ENCODE measurements around the gene SECISBP2L.

Gene SECISBP2L

DNA sequence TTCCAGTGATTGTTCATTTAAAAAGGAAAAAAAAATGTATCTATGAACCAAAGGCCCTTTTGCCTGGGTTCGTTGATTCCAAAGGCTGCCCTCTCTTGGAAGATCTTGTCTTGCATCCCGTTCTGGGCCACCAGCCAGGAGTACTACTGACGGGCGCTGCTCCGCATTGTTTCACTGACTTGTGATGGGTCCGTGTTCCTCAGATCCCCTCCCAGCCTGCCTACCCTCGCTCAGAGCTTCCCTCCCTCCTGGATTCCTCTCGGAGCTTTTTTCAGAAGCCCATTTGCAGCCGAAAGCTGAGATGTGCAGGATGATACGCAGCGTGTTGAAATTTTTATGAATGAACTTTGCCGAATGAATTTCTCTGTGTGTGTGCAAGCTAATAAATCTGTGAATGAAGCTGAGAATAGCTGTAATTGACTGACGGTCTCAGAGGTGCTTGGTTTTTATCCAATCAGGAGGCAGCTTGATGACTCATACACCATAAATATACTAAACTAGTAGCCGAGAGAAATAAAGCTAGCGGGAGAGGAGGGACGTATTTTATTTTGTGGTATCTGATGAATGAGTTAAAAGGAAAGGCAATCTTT is 82.6 kb downstream of the SECISBP2L start, which contains the start of gene SHC4:
SHC4 (minus strand) TSS at position 396 of the 590 bp plus-strand sequence. CDS start 904 bp downstream, outside the sequence.
- peak; percentile 82 to 83 for DNase-seq (ENCODE audit: low read depth in 2 of 2)

DNA sequence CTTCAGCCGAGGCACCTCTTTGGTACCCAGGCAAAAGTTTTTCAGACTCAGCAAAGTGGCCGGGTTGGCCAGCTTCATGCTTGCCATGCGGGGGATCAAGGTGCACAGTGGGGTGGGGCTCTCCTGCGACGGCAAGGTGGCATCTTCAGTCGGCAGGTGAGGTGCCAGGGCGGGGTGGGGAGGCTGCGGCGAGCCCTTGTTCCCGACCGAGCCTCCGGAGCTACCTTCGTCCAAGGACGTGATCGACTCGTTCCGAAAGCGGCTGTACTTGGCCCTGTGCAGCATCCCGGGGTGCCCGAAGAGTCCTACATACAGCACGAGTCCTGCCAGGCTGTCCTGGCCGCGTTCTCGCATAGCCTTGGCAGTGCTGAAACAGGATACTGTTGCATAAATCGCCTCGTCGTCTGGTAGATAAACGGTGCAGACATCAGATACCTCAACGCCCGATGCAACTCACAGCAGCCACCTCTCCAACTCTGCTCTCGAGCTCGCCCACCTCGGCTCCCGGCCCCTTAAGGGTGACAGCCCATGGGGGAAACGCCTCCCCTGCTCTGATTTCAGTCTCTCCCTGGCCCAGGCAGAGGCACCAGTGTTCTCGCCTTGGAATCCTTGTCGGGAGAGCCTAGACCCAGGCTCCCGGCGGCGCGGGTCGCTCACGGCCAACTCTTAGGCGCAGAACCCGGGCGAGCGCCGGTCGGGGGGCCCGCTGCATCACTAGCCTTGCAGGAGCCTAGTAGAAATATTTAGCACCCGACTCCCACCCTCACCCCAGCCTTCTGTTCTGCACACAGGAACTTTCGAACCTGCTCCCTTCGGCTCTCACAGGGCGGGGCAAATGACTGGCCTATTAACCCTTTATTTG is 83.4 kb downstream of the SECISBP2L start:
- no peak for DNase-seq (ENCODE audit: low read depth in 2 of 2)

DNA sequence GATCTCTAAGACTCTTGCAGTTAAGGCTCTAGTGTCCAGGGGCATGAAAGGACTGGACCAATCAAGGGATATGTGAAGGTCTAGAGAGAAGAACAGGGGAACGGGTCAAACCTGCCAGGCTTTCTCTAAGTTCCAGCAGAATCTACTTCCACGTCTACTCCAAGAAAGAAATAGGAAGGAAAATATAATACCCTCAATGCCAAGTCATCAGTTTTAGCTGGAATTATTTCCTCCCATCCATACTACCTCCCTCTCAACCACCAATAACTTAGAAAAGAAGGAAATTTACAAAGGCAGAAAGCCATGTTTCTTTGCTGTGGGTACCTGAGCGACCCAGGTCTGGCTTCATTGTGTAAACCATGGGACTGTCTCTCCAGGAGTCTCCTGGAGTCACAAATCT is 90.3 kb downstream of the SECISBP2L start:
- no peak for DNase-seq (ENCODE audit: low read depth in 2 of 2)

DNA sequence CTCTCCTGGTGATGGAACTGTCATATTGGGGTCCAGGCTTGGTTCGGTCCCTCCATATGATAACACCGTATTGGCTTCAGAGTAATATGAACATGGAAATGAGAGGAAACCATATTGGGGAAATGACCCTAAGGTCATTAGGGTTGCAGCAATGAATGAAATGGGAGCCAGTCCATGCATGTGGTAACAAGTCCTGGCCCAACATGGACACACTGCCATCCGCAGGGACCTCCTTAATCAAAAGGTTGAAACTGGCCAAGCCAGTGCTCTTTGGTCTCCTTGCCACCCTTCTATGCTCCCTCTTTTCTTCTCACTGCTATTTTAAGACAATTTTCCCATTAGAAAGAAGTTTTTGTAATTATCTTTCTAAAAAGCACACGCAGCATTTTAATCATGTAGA is 90.9 kb downstream of the SECISBP2L start:
- DNase-seq (ENCODE audit: low read depth in 2 of 2), result no peak

DNA sequence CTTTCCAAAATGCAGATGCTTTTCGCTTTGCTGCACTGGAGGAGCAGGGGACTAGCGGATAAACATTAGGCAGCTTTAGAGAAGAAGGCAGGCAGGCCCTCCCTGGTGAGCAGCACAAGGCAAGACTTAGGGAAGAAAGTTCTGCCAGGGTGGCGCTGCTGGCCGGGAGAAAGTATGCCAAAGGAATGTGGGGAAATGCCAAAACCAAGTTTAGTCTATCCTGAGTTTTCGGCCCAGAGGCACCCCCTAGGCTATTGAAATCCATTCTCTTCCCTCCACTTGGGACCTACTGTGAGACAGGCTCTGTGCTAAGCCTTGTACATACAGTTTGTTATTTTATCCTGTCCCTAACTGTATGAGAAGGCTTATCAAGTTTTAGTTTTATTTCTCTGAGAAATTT is 91.7 kb downstream of the SECISBP2L start:
- no peak for DNase-seq (ENCODE audit: low read depth in 2 of 2)

DNA sequence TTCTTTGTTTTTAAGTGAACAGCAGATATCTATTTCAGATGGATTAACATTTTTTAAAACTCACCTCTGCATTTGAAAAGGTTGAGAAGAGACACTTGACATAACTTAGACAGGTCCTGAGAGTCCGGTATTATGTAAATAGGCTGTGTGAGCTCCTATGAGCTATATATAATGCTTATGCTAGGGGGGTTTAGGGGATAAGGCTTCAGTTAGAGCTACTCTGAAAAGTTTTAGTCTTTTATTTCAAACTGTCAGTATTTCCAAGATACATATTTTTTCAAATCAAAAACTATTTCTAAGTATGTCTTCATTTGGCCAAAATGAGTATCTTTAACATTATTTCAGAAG is 99.4 kb downstream of the SECISBP2L start:
- DNase-seq (ENCODE audit: low read depth in 2 of 2), result no peak

DNA sequence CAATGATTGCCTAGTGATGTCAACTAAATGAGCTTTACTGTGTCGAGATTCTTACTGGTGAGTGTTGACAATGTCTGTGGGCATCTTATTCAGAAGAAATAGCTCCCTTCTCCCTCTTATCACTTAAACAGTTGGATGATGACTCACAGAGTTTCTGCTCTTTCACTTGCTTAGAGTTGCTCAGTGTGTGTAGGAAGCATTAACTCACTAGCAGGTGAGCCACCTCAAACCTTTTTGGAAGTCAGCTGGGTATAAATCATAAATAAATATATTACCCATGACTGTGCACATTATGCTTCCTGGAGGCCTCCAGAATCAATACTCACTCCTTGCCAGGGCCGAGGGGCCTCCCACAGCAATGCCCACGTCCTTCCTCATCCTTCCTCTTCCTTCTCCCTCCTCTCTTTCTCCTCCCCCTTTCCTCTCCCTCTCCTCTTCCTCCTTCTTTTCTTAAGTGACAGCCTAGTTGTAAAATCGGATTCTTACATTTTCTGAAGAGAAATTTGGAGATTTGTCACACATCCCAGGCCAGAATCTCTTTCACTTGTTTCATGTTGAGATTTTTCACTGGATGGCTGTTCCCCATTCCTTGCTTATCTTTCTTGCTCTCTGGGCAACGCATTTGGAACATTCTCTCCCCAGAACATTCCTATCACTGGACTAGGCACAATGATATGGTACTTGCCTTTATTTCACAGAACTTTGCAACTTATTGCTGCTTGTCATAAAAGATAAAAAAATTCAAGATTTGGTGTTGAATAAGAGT is 100.0 kb downstream of the SECISBP2L start:
- no peak for DNase-seq (ENCODE audit: low read depth in 2 of 2)

DNA sequence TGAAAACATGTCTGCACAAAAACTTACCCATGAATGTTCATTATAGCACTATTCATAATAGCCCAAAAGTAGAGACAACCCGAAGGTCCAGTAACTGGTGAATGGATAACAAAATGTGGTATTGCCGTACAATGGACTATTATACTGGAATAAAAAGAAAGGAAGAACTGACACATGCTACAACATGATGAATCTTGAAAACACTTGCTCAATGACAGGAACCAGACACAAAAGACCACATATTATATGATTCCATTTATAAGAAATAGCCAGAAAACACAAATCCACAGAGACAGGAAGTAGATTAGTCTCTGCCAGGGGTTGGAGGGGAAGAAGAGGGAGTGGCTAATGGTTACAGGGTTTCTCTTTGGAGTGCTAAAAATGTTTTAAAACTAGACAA is 100.9 kb downstream of the SECISBP2L start:
- no peak for DNase-seq (ENCODE audit: low read depth in 2 of 2)

DNA sequence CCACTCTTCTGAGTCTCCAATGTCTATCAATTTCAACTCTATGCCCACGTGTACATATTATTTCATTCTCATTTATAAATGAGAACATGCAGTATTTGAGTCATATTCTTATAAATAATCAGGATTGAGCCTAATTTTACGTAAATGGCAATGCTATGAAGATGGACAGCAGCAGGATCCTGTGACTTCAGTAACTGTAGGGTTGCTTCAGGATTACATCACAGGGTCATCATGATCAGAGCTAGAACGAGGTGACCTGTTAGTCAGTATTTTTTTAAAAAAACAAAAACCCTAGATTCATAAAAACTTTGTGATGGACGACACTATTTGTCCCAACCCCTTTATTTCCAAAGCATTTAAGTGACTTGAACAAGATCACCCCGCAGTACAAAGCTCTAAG is 104.3 kb downstream of the SECISBP2L start:
- no peak for DNase-seq (ENCODE audit: low read depth in 2 of 2)

DNA sequence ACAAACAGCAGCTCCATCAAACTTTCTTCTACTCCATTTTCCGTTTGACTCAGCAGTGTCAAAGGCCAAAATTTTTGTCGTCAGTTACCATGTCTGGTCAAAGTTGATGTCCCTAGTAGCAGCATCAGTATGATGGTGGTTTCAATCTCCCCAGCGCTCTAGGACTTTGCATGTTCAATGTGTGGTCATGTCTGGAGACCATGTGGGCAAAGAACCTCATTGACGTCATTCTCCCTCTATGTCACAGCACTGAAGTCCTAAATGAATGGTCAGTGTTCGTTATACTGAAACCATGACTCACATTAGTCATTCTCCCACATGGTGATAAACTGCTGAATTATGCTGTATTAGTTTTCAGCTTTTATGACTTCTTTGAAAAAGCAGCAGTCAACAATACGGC is 105.7 kb downstream of the SECISBP2L start:
- DNase-seq (ENCODE audit: low read depth in 2 of 2), result peak; percentile 77 to 83

DNA sequence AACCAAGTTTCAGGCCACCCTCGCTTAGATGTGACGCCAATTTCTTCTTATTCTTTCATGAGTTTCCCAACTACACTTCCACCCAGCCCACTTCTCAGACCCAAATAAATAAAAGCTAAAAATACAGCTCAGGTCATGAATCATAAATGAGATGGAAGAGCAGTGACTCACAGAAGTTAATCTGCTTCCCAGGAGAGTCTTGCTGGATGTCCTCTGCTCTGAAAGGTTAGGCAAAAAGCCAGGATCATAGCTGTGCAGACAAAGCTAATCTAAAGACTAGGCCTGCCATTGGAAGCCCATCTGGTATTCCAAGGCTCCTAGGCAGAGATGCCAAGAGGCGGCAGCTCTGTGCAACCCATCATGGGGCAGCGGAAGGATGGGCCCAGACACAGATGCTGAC is 106.6 kb downstream of the SECISBP2L start:
- DNase-seq (ENCODE audit: low read depth in 2 of 2), result peak; percentile 88 to 89

Data from fibroblast of skin of left quadriceps (primary cell).